K562 (cell line): ENCODE results near the gene FAM200A. TPM values are rescaled to one million over a fixed set of nuclear protein-coding genes. Genes with fewer than 3 reads are reported as not detected.

Source experiments
- BRF1 ChIP-seq: IDR thresholded peaks from 3 replicates; pipeline ENCODE4 v1.6.1; 2011; ENCODE audit warnings: borderline replicate concordance, mild to moderate bottlenecking; ENCODE audit not compliant: insufficient read length; ENCODE audit errors: extremely low read depth
- CREM ChIP-seq: IDR thresholded peaks from 2 replicates; pipeline ENCODE4 v1.6.1; 2014; ENCODE audit warnings: antibody characterized with exemption, low read depth
- POLR3A ChIP-seq: IDR thresholded peaks from 2 replicates; pipeline ENCODE4 v1.6.1; 2011; ENCODE audit warnings: borderline replicate concordance, mild to moderate bottlenecking, moderate library complexity; ENCODE audit not compliant: insufficient read length, insufficient read depth; ENCODE audit errors: extremely low read depth
- RERE ChIP-seq: sonication (generic); formaldehyde crosslinking; IDR thresholded peaks from 2 replicates; pipeline ENCODE4 v1.8.0; 2023; ENCODE audit warnings: missing genetic modification reagents, mild to moderate bottlenecking, borderline replicate concordance
- SMAD4 ChIP-seq: fragments of 250-450 bp; sonication (Bioruptor Pico); conservative IDR thresholded peaks from 2 replicates; pipeline ENCODE4 v1.8.0; 2021; ENCODE audit warnings: inconsistent platforms, mild to moderate bottlenecking, moderate library complexity
- TBL1XR1 ChIP-seq, 2 experiments: IDR thresholded peaks; 2 replicates each; pipeline ENCODE4 v1.6.1; 2012; ENCODE audit warnings: improper control_type of control experiment in 2 of 2, low read length in 2 of 2, mild to moderate bottlenecking in 1 of 2
- THRA ChIP-seq: fragments of 450-650 bp; IDR thresholded peaks from 2 replicates; pipeline ENCODE4 v1.6.1; 2017; ENCODE audit warnings: mild to moderate bottlenecking, moderate library complexity
- ZBTB1 ChIP-seq: sonication (generic); formaldehyde crosslinking; IDR thresholded peaks from 2 replicates; pipeline ENCODE4 v1.8.1; 2023; ENCODE audit warnings: missing genetic modification reagents, low read depth, mild to moderate bottlenecking, borderline replicate concordance
- ZBTB17 ChIP-seq: fragments of 450-650 bp; formaldehyde crosslinking; IDR thresholded peaks from 2 replicates; pipeline ENCODE4 v1.4.0; 2020; ENCODE audit warnings: mild to moderate bottlenecking
- ZC3H8 ChIP-seq: fragments of 450-650 bp; IDR thresholded peaks from 2 replicates; pipeline ENCODE4 v1.6.1; 2017
- ZNF407 ChIP-seq: fragments of 450-650 bp; IDR thresholded peaks from 2 replicates; pipeline ENCODE4 v1.6.1; 2016; ENCODE audit warnings: low read depth
- ZNF561 ChIP-seq: fragments of 450-650 bp; formaldehyde crosslinking; conservative IDR thresholded peaks from 2 replicates; pipeline ENCODE4 v1.4.0; 2020; ENCODE audit warnings: mild to moderate bottlenecking, moderate library complexity
- polyA plus RNA-seq, 8 experiments: library from polyadenylated mRNA; depleted of rRNA in 4 of 8; stranded (reverse) in 5 of 8; unstranded in 3 of 8; fragments of >200 nt; fragmentation: Nextera tagmentation in 2 of 8; fragmentation: Illumina TruSeq in 1 of 8; extraction: Ambion mirVana in 2 of 8; extraction: Trizol in 1 of 8; gene quantifications; 2 replicates each; pipeline versions ENCODE4 v1.2.1 to v1.2.3, GENCODE V29; 2011 to 2014; ENCODE audit warnings: inconsistent platforms in 1 of 8, missing spikeins in 1 of 8
- total RNA-seq, 7 experiments: library from RNA; depleted of rRNA in 6 of 7; stranded (reverse); fragments of >200 nt in 6 of 7; fragmentation: Illumina TruSeq in 2 of 7; extraction: Trizol in 2 of 7; gene quantifications; 2 replicates each; pipeline versions ENCODE4 v1.2.1 to v1.2.3, GENCODE V29; 2011 to 2021; ENCODE audit warnings: low replicate concordance in 1 of 7

FAM200A gene
- total and polyA plus RNA-seq, 9 of the 15 experiments (the other 6 are each of a cell fraction or from before 2014, with no cell fraction given): 3.3 to 11.2 (median 8.3) TPM

GRCh38 chr7:99557196-99557607, 5.3 kb upstream of the FAM200A start (continued):
- no peak for TF ChIP-seq ZNF407
- TF ChIP-seq RERE (CRISPR knock-in tag): no peak
- TF ChIP-seq TBL1XR1 (IDR thresholded peaks at IDR 0.05; ENCODE audit: low read length in 2 of 2): no peak
- TF ChIP-seq ZNF561 (CRISPR knock-in tag): no peak
- TF ChIP-seq POLR3A: no peak
- TF ChIP-seq SMAD4 (CRISPR knock-in tag): no peak
- no peak for TF ChIP-seq THRA
- no peak for TF ChIP-seq ZBTB17
- no peak for TF ChIP-seq CREM
- TF ChIP-seq ZC3H8: no peak
- TF ChIP-seq BRF1: no peak
- no peak for TF ChIP-seq ZBTB1 (CRISPR knock-in tag)
- TF ChIP-seq, all 486 proteins: peak for 18
